GM08714 (cell line): Measurements from ENCODE around the gene CLN5.

Experiments used
- H3K4me3 ChIP-seq: fragments of 200-500 bp; sonication (Bioruptor generic); 2 replicates; pipeline ENCODE4 v1.5.1; 2014; ENCODE audit warnings: mild to moderate bottlenecking, low read length, inconsistent platforms
- ZNF274 ChIP-seq: IDR thresholded peaks from 2 replicates; pipeline ENCODE4 v1.6.1; 2012; ENCODE audit warnings: mild to moderate bottlenecking, low read depth, low read length

The CLN5 gene

DNA sequence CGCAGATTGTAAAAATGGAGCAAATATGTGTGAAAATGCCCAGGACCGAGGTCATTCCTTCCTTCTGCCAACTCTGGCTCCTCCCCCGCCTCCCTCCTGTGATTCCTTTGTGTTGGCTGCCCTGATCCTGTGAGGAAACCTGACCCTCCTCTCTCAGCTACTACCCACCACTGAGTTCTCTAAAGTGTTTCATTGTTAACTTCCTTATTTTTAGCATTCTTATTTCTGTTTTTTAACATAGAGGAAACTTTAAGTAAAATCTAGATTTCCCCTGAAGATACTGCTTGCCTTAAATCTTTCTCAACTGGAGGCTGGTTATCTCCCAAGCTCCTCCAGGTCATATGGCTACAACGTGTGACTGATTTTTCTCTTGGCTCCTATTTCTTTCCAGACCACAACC lies 56.8 kb downstream of the CLN5 start:
- TF ChIP-seq ZNF274: no peak
- H3K4me3 ChIP-seq: no peak overlapping the region

DNA sequence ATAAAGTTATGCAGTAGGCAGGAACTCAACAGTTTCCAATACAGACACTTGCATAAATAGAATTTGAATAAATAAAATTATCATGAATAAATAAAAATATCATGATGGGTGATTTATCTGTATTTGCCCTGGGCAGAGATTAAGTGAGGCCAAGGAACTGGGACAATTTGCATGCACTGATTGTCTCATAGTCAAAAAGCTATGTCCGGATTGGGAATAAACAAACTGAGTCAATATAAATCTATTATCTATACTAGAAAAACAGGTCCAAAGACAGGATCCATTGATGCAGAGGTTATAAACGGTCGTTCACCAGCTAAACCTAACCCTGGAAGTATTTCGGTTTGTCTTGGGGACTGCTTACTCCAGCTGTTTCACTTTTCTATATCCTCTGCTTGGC lies 61.3 kb downstream of the CLN5 start:
- TF ChIP-seq ZNF274: no peak

More for the DNA sequence above, 61.3 kb downstream of the CLN5 start:
- no peak overlapping the region for H3K4me3 ChIP-seq
